ENCODE measurements around the gene MRPL36. TPM values are rescaled to one million over a fixed set of nuclear protein-coding genes. Genes with fewer than 3 reads are reported as not detected.
A peak's percentile ranks its signal among the peaks of the same experiment; 100 is the strongest.

MRPL36 gene
- total and polyA plus RNA-seq, 2 of the 4 experiments (the other 2 are of a cell fraction) = 85.9 to 103 TPM

GRCh38 chr5:1801222-1801966, 1.8 kb upstream of the MRPL36 start, which contains the start of gene NDUFS6:
Gene NDUFS6 (plus strand): TSS chr5:1801407. CDS start chr5:1801418, 11 bp downstream.
- H3K27me3 ChIP-seq (ENCODE audit: control insufficient read depth, insufficient read depth, low read length) = no peaks in the 10 kb centered on the region
- peaks cover 7% of the 10 kb centered on the region; the same call in 1 of the 2 replicates for H3K9me1 ChIP-seq (ENCODE audit: insufficient read depth, low read length)
- intact Hi-C loops (cut with micrococcal nuclease) = loop anchor here (2.0 kb wide), 1 partner anchor 37 kb away; no protein-coding TSS in a partner anchor
- H4K8ac ChIP-seq (ENCODE audit: low read depth in 2 of 2, low read length in 2 of 2) = peak within 1 kb of the TSS; percentile 91 to 98
- ChIA-PET CTCF (interaction anchor here (1.5 kb wide), 1 partner anchor 37 kb away, joined by 8 read pairs; no protein-coding TSS in a partner anchor), POLR2A (ENCODE audit: unreplicated experiment) (no interaction called here)
- peak within 1 kb of the TSS; percentile 85 for H3K23ac ChIP-seq (ENCODE audit: low read depth, low read length)
- H3K56ac ChIP-seq (ENCODE audit: extremely low read depth, insufficient read depth, low read length) = peak within 1 kb of the TSS; percentile 60
- no peak within 1 kb of the TSS for H2BK15ac ChIP-seq (ENCODE audit: low read depth, low read length)
- DNase-seq (peak; percentile 55), ATAC-seq (ENCODE audit: low read depth) (peak; percentile 62)
- peak within 1 kb of the TSS; percentile 89 for H3K4ac ChIP-seq (ENCODE audit: low read depth, low read length)
- dilution Hi-C loops (cut with HindIII; ENCODE audit: low sequenced_read_pairs, unreplicated experiment) = no loop called here
- peak within 1 kb of the TSS; percentile 92 for H3K27ac ChIP-seq (ENCODE audit: insufficient read depth, low read length)
- H3K9me3 ChIP-seq (ENCODE audit: control insufficient read depth, insufficient read depth, low read length) = no peaks in the 10 kb centered on the region
- peak within 1 kb of the TSS; percentile 93 for H4K5ac ChIP-seq (ENCODE audit: low read depth, low read length)
- H2AK9ac ChIP-seq (replicated peaks; ENCODE audit: low read depth, low read length, poor library complexity) = peak within 1 kb of the TSS; percentile 97
- peak within 1 kb of the TSS; percentile 84 for H3K14ac ChIP-seq (replicated peaks; ENCODE audit: low read depth, low read length)
- WGBS, 2 experiments (ENCODE audit: extremely low coverage in 2 of 2, insufficient read length in 1 of 2) = 0% methylated on average over 38 of the region's 69 CpGs; no CpG with 5 or more reads in 1 of the 2 experiments
- H2AK5ac ChIP-seq (ENCODE audit: low read depth, low read length) = peak within 1 kb of the TSS; percentile 89; the same call in 1 of the 2 replicates
- 0 out of 2 replicates have a peak, but pooled peaks cover 5% of the 10 kb centered on the region for H4K20me1 ChIP-seq (ENCODE audit: insufficient read depth, low read length)
- H3K9ac ChIP-seq (ENCODE audit: low read depth, low read length) = peak within 1 kb of the TSS; percentile 97
- peaks cover 51 to 77% of the 10 kb centered on the region in 2 experiments for H3K79me1 ChIP-seq (ENCODE audit: low read depth in 1 of 2, low read length in 2 of 2)
- peak within 1 kb of the TSS; percentile 93 for H3K4me2 ChIP-seq (ENCODE audit: low read depth, low read length)
- H2BK5ac ChIP-seq (ENCODE audit: low read depth, low read length, poor library complexity, severe bottlenecking) = peak within 1 kb of the TSS; percentile 86
- BruUV-seq (replicated peaks) = no TSS peak
- H3K4me3 ChIP-seq (ENCODE audit: insufficient read depth, low read depth, low read length) = peak within 1 kb of the TSS; percentile 98
- peak within 1 kb of the TSS; percentile 75 for H4K91ac ChIP-seq (ENCODE audit: insufficient read depth, low read depth, low read length)
- peak within 1 kb of the TSS; percentile 56 for H2BK120ac ChIP-seq (ENCODE audit: low read depth, low read length)
- H2BK20ac ChIP-seq (ENCODE audit: low read depth, low read length) = no peak within 1 kb of the TSS
- peak within 1 kb of the TSS; percentile 24 for H3K18ac ChIP-seq (ENCODE audit: low read depth, low read length)
- peaks cover 11% of the 10 kb centered on the region for H3K4me1 ChIP-seq (ENCODE audit: control insufficient read depth, insufficient read depth, low read length)
- in situ Hi-C loops (cut with MboI; ENCODE audit: low sequenced_read_pairs) = no loop called here
- H2AFZ ChIP-seq (replicated peaks; ENCODE audit: low read length, poor library complexity) = peak within 1 kb of the TSS; percentile 98
- H3K36me3 ChIP-seq (ENCODE audit: control insufficient read depth, insufficient read depth, low read length) = peaks cover 48% of the 10 kb centered on the region
- no peak for TF ChIP-seq NFE2L2 (IDR thresholded peaks at IDR 0.05; ENCODE audit: low read depth, low read length)
- no peak for TF ChIP-seq MAZ (IDR thresholded peaks at IDR 0.05; ENCODE audit: borderline replicate concordance, low read depth, low read length)
- TF ChIP-seq MAFK (IDR thresholded peaks at IDR 0.05; ENCODE audit: low read depth, low read length) = no peak
- no peak for TF ChIP-seq CEBPB (IDR thresholded peaks at IDR 0.05; ENCODE audit: low read depth, low read length)
- no peak for TF ChIP-seq CTCF (conservative IDR thresholded peaks at IDR 0.05; ENCODE audit: low read depth, low read length)
- TF ChIP-seq POLR2A (IDR thresholded peaks at IDR 0.05; ENCODE audit: low read depth, low read length) = no peak; the same call in 1 of the 2 replicates
- TF ChIP-seq RAD21 (IDR thresholded peaks at IDR 0.05; ENCODE audit: low read length) = no peak
- TF ChIP-seq RCOR1 (IDR thresholded peaks at IDR 0.05; ENCODE audit: insufficient replicate concordance, low read length) = no peak
- no peak for TF ChIP-seq USF2 (IDR thresholded peaks at IDR 0.05; ENCODE audit: low read depth, low read length)
- TF ChIP-seq ELK1 (IDR thresholded peaks at IDR 0.05; ENCODE audit: borderline replicate concordance, low read depth, low read length) = no peak
- no peak for TF ChIP-seq CHD1 (IDR thresholded peaks at IDR 0.05; ENCODE audit: low read depth, low read length)
- no peak for TF ChIP-seq FOS (IDR thresholded peaks at IDR 0.05; ENCODE audit: low read depth, low read length)
- no peak for TF ChIP-seq SMC3 (IDR thresholded peaks at IDR 0.05; ENCODE audit: low read depth, low read length)
- TF ChIP-seq RFX5 (IDR thresholded peaks at IDR 0.05; ENCODE audit: low read depth, low read length) = no peak

Data from IMR-90 (cell line).